GM18498 (cell line): Measurements from ENCODE around the gene KCNJ18.
"Not testable (repeated sequence)": the region's sequence is repeated elsewhere in the genome, so short reads cannot be mapped to it uniquely, and the experiment has no call there.

ENCODE experiments used
- ATAC-seq: cut with Tn5 transposase; IDR thresholded peaks from one replicate; pipeline ENCODE4 v1.9.1; 2021; ENCODE audit warnings: mild to moderate bottlenecking, moderate library complexity; ENCODE audit not compliant: unreplicated experiment

The KCNJ18 gene

GRCh38 chr17:21749696-21750531, 57.6 kb downstream of the KCNJ18 start:
- ATAC-seq: not testable (repeated sequence)

- ATAC-seq: not testable (repeated sequence)
Measured at GRCh38 chr17:21751111-21751510, 58.8 kb downstream of the KCNJ18 start.
